Islet of Langerhans (tissue), 1 donor: Measurements from ENCODE around the gene MOV10.
"Not testable (repeated sequence)": the region's sequence is repeated elsewhere in the genome, so short reads cannot be mapped to it uniquely, and the experiment has no call there.

Source experiments
- FAIRE-seq: peaks from one replicate; lab custom pipeline; 2011; peaks lifted over from hg19 to GRCh38; lab: Jason Lieb, UNC

MOV10 gene, protein sequence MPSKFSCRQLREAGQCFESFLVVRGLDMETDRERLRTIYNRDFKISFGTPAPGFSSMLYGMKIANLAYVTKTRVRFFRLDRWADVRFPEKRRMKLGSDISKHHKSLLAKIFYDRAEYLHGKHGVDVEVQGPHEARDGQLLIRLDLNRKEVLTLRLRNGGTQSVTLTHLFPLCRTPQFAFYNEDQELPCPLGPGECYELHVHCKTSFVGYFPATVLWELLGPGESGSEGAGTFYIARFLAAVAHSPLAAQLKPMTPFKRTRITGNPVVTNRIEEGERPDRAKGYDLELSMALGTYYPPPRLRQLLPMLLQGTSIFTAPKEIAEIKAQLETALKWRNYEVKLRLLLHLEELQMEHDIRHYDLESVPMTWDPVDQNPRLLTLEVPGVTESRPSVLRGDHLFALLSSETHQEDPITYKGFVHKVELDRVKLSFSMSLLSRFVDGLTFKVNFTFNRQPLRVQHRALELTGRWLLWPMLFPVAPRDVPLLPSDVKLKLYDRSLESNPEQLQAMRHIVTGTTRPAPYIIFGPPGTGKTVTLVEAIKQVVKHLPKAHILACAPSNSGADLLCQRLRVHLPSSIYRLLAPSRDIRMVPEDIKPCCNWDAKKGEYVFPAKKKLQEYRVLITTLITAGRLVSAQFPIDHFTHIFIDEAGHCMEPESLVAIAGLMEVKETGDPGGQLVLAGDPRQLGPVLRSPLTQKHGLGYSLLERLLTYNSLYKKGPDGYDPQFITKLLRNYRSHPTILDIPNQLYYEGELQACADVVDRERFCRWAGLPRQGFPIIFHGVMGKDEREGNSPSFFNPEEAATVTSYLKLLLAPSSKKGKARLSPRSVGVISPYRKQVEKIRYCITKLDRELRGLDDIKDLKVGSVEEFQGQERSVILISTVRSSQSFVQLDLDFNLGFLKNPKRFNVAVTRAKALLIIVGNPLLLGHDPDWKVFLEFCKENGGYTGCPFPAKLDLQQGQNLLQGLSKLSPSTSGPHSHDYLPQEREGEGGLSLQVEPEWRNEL

DNA sequence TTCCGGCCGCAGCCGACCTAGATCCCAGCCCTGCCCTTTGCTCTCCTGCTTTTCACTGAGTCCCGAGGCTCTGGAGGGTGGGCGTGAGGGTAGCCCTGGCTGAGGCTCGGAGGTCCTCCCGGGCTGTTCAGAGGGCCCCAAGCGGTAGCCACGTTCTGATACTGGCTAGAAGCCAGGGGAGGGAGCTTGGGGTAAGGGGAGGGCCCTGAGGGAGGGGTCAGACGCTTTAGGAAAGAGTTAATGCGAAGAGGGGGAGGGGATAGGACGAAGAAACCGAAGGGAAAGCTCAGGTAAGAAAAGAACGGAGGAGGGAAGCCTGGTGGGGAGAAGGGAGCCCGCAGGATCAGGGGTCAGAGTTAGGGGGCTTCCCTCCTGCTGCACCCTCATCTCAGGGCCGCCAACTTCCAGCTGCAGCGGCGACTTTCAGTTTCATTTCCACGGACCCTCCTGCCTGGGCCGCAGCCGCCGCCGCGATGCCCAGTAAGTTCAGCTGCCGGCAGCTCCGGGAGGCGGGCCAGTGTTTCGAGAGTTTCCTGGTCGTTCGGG is at the start of gene MOV10:
TSS of gene MOV10 (plus strand) at position 220 of the 546 bp plus-strand sequence. CDS start at position 474, 254 bp downstream.
- FAIRE-seq, result no peak

DNA sequence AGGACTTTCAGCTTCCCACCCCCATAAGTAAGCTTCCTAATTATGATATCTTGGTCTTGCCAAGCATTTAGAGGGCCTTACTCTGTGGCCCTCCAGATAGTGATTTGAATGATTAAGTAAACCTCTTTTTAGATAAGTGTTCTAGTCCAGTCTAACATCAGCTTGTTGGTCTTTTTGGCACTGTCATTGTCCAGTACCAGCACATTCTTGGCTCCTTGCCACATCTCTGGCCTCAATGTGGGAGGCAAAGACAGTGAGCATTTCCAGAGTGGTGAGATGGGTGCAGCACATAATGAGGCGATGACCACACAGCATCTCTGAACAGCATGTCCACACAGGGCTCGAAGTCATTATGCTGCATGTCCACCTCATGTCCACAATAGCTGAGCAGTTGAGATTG is 48.8 kb upstream of the MOV10 start:
- FAIRE-seq, result no peak

- no peak for FAIRE-seq
Observed at GRCh38 chr1:112626193-112626592, 48.3 kb upstream of the MOV10 start.

- no peak for FAIRE-seq
Observed at GRCh38 chr1:112626887-112627286, 47.6 kb upstream of the MOV10 start.

- no peak for FAIRE-seq
Observed at GRCh38 chr1:112628516-112628915, 45.9 kb upstream of the MOV10 start.

DNA sequence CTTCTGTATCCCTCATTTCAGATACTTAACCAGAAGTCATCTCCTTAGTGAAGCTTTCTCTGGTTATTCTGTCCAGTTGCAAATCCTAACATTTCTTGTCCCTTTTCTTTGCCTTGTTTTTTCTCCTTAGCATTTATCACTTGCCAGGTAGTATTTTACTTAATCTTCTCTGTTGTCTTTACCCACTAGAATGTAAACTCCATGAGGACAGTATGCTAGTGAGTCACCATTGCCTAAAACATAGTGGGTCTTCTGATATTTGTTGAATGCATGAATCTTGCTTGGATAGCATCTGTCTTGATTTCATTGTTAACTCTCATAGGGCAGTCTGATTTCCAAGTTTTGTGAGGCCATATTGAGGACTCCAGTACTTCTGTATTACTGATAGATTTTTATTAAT is 45.2 kb upstream of the MOV10 start:
- no peak for FAIRE-seq

GRCh38 chr1:112633628-112634027 is 40.8 kb upstream of the MOV10 start:
- FAIRE-seq, result no peak

DNA sequence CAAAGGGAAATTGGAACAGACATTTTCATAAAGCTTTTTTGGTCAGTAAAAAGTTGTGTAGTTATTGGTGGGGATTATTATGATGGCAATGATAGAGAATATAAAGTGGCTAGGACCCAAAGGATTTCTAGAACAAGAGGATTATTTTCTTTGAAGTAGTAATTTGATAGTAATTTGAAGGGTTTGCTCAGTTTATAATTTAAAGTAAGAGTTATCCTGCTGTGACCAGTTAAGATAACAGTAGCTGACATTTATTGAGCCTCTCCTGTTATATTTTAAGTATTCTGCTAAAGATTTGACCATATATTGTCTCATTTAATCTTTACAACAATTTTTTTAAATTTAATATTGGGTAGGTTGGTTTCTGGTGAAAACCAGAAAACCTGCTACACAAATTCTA is 40.1 kb upstream of the MOV10 start:
- no peak for FAIRE-seq

GRCh38 chr1:112636056-112636455 is 38.4 kb upstream of the MOV10 start:
- no peak for FAIRE-seq

- FAIRE-seq, result no peak
Observed at GRCh38 chr1:112636597-112637253, 37.7 kb upstream of the MOV10 start.

DNA sequence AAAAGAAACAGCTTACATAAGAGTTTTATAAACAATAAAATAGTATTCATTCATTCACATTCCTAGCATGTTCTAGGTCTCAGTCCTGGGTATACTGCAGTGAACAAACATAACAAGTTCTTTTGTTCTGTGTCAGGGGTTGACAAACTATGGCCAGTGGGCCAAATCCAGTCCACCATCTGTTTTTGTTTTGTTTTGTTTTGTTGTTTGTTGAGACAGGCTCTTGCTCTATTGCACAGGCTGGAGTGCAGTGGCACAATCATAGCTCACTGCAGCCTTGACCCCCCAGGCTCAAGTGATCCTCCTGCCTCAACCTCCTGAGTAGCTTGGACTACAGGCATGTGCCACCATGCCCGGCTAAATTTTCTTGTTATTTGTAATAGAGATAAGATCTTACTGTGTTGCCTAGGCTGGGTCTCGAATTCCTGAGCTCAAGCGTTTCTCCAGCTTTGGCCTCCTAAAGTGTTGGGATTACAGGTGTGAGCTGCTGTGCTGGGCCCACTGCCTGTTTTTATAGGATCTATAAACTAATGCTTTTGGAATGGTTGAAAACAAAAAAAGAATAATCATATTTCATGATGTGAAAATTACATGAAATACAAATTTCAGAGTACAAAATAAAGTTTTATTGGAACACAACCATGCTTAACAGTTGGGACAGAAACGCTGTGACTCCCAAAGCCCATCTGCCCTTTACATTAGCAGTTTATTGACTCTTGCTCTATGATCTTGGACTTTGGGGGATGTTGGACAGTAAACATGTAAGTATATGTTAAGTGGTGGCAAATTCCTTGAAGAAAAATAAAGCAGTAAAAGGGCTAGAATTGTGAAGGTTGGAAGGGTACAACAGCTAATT is 37.0 kb upstream of the MOV10 start:
- FAIRE-seq, result no peak

DNA sequence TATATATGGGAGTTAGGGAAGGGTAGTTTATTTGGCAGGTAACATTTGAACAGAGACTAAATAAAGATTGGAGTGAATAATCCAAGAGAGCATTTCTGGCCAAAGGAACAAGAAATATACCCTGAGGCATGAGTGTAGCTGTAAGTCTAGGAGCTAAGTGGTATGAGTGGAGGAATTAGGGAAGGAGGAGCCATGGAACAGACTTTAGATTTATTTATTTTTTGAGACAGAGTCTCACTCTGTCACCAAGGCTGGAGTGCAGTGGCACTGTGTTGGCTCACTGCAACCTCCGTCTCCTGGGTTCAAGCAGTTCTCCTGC is 36.4 kb upstream of the MOV10 start:
- no peak for FAIRE-seq

GRCh38 chr1:112640437-112640836 is 34.0 kb upstream of the MOV10 start:
- FAIRE-seq, result not testable (repeated sequence)

- FAIRE-seq, result no peak
Observed at GRCh38 chr1:112643080-112643479, 31.4 kb upstream of the MOV10 start.

GRCh38 chr1:112646225-112646624 is 28.2 kb upstream of the MOV10 start:
- FAIRE-seq, result no peak

DNA sequence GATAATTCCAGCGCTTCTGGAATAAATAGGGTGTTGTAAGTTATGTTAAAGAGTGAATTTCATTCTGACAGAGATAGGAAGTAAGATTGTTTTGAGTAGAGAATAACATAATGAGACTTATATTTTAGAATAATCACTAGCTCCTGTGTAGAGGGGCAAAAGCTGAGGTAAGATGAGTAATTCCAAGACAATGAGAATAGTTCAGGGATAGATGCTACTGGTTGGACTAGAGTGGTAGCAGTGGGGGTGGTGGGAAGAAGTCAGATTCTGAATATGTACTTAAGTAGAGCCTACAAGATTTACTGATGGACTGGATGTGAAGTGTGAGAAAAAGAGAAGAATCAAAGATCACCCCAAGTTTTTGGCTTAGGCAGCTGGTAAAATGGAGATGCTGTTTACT is 23.3 kb upstream of the MOV10 start:
- no peak for FAIRE-seq

GRCh38 chr1:112665857-112666256 is 8.6 kb upstream of the MOV10 start:
- FAIRE-seq, result no peak

GRCh38 chr1:112666946-112667345 is 7.5 kb upstream of the MOV10 start:
- FAIRE-seq, result no peak

DNA sequence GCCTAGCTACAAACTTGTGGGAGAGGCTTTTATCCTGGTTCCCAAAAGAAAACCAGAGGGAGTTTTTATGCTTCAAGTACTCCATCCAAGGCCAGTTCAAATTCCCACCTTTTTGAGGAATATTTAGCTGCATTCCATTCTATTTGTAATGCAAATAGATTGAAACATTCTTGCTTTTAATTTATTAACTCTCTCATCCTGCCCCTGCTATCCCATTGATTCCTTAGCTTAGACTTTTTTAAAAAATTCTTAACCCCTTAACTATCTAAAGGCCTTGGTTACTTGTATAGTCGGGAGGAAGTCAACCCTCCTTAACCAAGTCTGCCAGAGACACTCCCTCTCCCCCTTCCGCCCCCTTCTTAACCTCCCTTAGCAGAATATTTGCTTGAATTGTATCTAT is 2.5 kb upstream of the MOV10 start:
- FAIRE-seq, result no peak

GRCh38 chr1:112672842-112673241 is 1.6 kb upstream of the MOV10 start:
- no peak for FAIRE-seq
